HG03342 (cell line): ENCODE measurements around the gene EIF5B.

Experiments used
- ATAC-seq: cut with Tn5 transposase; IDR thresholded peaks from one replicate; pipeline ENCODE4 v1.9.1; 2021; ENCODE audit warnings: mild to moderate bottlenecking, moderate library complexity; ENCODE audit not compliant: unreplicated experiment

The EIF5B gene

GRCh38 chr2:99404039-99404796 lies 67.0 kb downstream of the EIF5B start:
- no peak for ATAC-seq

GRCh38 chr2:99404797-99405669 lies 67.8 kb downstream of the EIF5B start:
- ATAC-seq, result no peak

DNA sequence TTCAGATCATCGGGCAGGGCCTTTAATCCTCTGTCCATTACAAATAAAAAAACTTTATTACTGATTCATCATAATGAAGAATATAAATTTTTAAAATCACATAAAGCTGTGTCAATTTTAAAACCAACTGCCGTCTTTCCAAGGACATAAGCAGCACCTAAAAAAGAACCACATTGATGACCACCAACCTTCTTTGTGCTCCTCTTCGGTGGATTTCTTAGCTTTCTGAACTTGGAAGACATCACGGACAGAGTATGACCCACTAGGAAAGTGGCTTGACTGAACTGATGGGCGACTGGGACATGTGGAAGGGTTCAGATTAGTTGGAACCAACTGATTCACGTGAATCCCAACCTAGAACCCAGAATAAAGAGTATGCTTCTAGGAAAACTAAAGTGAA lies 68.9 kb downstream of the EIF5B start:
- no peak for ATAC-seq

DNA sequence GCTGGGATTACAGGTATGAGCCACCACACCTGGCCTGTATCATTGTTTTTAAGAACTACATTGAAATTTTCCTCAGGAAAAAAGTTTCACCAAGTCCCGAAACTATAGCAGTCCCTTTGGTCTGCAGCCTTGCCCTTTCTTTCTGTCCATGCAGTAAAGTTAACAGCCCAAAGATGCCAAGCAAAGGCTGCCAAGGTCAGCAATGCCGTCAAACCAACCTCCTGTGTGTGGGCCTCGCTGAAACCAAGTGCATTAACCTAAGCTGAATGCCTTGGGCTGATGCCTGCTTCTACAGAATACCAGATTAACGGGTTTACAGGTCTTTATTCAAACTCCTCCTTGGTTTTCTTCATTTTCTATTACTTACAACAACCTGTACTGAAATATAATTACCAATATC lies 73.1 kb downstream of the EIF5B start:
- no peak for ATAC-seq

- ATAC-seq, result no peak
Observed at GRCh38 chr2:99414566-99414965, 77.4 kb downstream of the EIF5B start.

GRCh38 chr2:99417396-99417795 lies 80.2 kb downstream of the EIF5B start:
- ATAC-seq, result no peak

DNA sequence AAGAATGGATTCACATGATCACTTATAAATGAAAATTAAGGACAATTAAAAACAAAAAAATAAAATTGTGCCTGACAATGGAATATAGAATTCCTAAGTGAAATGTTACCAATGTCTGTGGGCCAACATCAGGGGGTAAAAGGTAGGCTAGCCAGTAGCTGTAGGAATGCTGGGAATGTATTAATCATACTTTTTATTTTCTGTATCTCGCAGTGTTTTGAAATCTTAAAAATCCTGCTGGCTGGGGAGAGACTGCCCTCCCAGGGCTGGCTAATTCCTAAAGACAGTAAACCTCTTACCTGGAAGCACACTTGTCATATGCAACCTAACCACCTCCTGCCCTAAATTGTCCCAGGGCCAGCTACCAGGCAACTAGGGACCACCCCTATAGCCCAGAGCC lies 82.8 kb downstream of the EIF5B start:
- ATAC-seq, result no peak

- ATAC-seq, result no peak
Observed at GRCh38 chr2:99420751-99421299, 83.6 kb downstream of the EIF5B start.

DNA sequence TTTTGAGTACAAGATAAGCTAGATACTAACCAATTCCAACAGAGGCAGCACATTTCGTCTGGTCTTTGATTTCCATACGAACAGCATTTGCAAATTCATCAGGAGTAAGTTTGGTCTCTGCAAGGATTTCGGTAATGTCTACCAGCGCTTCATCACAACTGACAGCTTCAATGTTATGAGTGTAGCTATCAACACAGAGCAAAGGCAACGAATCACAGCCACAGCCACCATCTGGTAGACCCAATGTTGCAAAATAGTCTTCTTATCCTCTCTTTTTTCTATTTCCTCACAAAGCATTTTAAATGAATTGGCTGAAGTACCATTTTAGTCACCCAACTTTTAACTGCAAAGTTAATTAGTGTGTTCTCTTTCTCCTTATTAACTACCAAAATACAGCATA lies 84.3 kb downstream of the EIF5B start:
- ATAC-seq, result no peak

GRCh38 chr2:99422599-99422998 lies 85.4 kb downstream of the EIF5B start:
- ATAC-seq, result no peak

GRCh38 chr2:99424371-99424770 lies 87.2 kb downstream of the EIF5B start:
- ATAC-seq, result no peak

DNA sequence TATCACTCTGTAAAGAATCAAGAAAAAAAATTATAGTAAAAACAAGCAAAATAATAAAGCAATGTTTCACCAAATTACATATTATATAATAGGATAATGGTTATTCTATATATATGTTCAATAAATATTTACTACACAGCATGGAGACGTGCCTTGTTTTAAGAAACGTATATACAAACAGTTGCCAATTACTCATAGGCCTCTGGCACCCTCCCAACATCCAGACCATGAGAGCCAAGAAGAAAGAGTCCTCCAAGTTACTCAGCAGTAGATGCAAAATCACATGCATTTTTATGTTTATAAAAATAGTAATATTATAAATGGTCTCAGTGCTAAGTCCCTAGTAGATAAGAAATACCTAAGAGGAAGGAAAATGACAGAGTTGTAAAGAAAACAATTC lies 87.8 kb downstream of the EIF5B start:
- no peak for ATAC-seq

DNA sequence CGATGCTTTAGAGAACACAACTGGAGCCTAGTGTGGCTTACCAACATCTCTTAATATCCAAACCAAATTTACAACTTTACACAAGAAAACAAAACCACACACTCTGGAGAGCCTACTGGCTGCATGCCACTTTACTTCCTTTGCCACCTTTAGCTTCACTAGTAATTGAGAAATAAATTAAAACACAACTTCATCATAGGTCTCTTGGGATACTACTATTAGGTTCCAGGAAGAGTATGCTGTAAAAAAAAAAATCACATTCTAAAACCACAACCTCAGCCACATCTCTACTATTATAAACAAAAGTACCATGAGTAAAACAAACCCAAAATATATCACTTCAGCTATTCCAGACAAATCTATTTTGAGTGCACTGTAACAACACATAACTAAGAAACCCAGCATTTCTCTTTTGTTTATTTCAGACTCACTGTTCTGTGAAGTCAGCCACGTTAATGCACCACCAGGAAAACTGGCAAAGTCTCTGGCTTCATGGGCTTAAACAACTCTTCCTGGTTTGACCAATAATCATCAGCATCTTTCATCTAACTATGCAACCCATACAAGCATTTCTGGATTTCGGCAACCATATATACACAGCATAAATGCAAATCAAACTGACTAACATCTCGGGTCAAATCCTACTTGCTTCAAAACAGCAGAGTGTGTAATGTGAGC lies 93.6 kb downstream of the EIF5B start:
- no peak for ATAC-seq

GRCh38 chr2:99431587-99432275 lies 94.5 kb downstream of the EIF5B start:
- no peak for ATAC-seq

GRCh38 chr2:99433340-99433739 lies 96.2 kb downstream of the EIF5B start:
- no peak for ATAC-seq

GRCh38 chr2:99436874-99437273 lies 99.7 kb downstream of the EIF5B start:
- ATAC-seq, result no peak

DNA sequence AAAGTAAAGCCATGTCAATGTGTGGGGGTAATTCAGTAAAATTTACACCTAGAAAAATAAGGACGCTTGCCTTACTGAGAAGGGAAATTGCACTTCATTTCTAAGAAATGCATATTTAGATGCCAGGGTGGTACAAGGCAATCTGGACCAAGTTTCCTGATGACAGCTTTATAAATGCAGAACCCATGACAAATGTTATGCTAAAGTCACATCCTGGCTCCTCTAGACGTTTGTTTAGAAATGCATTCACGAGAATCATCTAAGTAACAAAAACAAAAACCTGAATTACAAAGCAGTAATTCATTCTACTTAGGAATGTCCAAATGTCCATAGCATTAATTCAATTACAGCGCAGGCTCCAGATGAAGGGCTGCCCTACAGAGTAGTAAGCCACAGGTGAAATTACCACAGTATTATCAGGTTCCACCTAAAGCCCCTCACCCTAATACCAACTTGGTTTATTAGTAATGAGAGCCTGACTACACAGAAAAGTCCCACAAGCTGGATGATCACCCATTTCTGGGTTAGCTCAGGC lies 102.8 kb downstream of the EIF5B start:
- ATAC-seq, result no peak

- ATAC-seq, result no peak
Observed at GRCh38 chr2:99442837-99443236, 105.6 kb downstream of the EIF5B start.

DNA sequence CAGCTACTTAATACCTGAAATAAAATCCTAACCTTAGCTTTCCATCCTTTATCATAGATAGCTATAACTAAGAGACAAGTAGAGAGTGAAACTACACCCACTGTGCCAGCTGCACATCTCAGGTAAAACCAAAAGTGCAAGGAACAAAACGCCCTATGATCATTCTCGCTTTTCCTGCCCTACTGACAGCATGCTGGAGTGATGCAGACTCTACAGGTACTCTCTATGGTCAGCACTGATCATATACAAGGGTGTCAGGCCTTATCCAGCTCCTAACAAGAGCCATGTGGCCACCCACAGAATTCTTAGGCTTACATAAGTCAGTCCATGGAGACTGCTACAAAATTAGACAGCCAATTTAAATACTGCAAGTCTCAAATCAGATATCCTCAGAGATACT lies 107.0 kb downstream of the EIF5B start:
- ATAC-seq, result no peak

GRCh38 chr2:99445065-99445464 lies 107.9 kb downstream of the EIF5B start:
- ATAC-seq, result no peak

DNA sequence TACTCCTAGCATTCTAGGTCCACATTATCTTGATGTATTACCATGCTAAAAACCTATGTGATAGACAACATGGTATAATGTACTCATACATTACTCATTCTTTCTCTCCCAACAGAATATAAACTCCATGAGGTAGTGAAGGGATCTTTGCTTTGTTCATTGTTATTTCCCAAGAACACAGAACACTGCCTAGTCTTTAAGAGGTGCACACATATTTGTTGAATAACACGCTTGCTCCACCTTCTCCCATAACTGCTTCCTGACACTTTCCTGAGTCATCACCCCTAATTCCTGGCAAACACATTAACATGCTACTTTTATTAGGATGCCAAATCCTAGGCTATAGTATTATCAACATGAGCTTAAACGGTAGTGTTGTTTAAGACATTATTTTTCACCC lies 111.4 kb downstream of the EIF5B start:
- no peak for ATAC-seq
